Endodermal cell (in vitro differentiated cells): ENCODE results near the gene RNF11. TPM values are rescaled to one million over a fixed set of nuclear protein-coding genes. Genes with fewer than 3 reads are reported as not detected.
A peak's percentile ranks its signal among the peaks of the same experiment; 100 is the strongest.

Experiments
- DNase-seq: peaks from one replicate; pipeline ENCODE4 v3.0.0-alpha.2; 2017
- H3K27ac ChIP-seq: 2 replicates; pipeline ENCODE4 v1.5.1; 2013; ENCODE audit warnings: mild to moderate bottlenecking, low read depth, low read length, moderate library complexity
- H3K27me3 ChIP-seq: 2 replicates; pipeline ENCODE4 v1.6.1; 2013; ENCODE audit warnings: mild to moderate bottlenecking, low read length, moderate library complexity; ENCODE audit not compliant: insufficient read depth, control insufficient read depth, poor library complexity, severe bottlenecking
- H3K36me3 ChIP-seq: 2 replicates; pipeline ENCODE4 v1.7.0; 2013; ENCODE audit warnings: mild to moderate bottlenecking, low read length, moderate library complexity; ENCODE audit not compliant: control insufficient read depth, insufficient read depth
- H3K4me1 ChIP-seq: one replicate; pipeline ENCODE4 v1.7.0; 2013; ENCODE audit warnings: low read length; ENCODE audit not compliant: control insufficient read depth, insufficient read depth
- H3K4me3 ChIP-seq: 2 replicates; pipeline ENCODE4 v1.5.1; 2013; ENCODE audit warnings: mild to moderate bottlenecking, low read length, moderate library complexity
- H3K9ac ChIP-seq: 2 replicates; pipeline ENCODE4 v1.6.1; 2013; ENCODE audit warnings: mild to moderate bottlenecking, low read length, moderate library complexity; ENCODE audit not compliant: poor library complexity, severe bottlenecking; ENCODE audit errors: extremely low read depth
- H3K9me3 ChIP-seq: 2 replicates; pipeline ENCODE4 v1.6.1; 2013; ENCODE audit warnings: mild to moderate bottlenecking, low read length, moderate library complexity; ENCODE audit not compliant: control insufficient read depth
- H3K27ac Mint-ChIP-seq: 2 replicates; pipeline ENCODE4 v1.8.0; 2020; ENCODE audit warnings: mixed read lengths
- H3K27me3 Mint-ChIP-seq: 2 replicates; pipeline ENCODE4 v1.8.0; 2021; ENCODE audit warnings: mild to moderate bottlenecking, mixed read lengths; ENCODE audit not compliant: insufficient read depth
- H3K36me3 Mint-ChIP-seq: 2 replicates; pipeline ENCODE4 v1.8.0; 2020; ENCODE audit warnings: low read depth, mixed read lengths
- H3K4me1 Mint-ChIP-seq: 2 replicates; pipeline ENCODE4 v1.8.0; 2020; ENCODE audit warnings: mixed read lengths
- H3K4me3 Mint-ChIP-seq: 2 replicates; pipeline ENCODE4 v1.8.0; 2020; ENCODE audit warnings: mild to moderate bottlenecking, moderate library complexity, mixed read lengths
- H3K9me3 Mint-ChIP-seq: 2 replicates; pipeline ENCODE4 v1.8.0; 2020; ENCODE audit warnings: mild to moderate bottlenecking, mixed read lengths
- WGBS, 2 experiments: methylation state at CpG; one replicate each; pipeline versions ENCODE4 v1.1.5 to v1.1.7; 2013; ENCODE audit warnings: missing lambda C conversion rate in 2 of 2, mixed read lengths in 1 of 2; ENCODE audit not compliant: insufficient coverage in 1 of 2, insufficient read length in 1 of 2; 5-methylcytosine and 5-hydroxymethylcytosine counted together
- total RNA-seq, 2 donors: library from RNA; stranded (reverse); fragmentation: NEBNext Ultra II Directional in 1 of 2; extraction: Animal tissue kit (Norgen Biotek cat#: 25700) in 1 of 2; gene quantifications; 2 replicates in 1 of 2; 3 replicates in 1 of 2; pipeline ENCODE4 v1.2.1, GENCODE V29; 2021
- TF ChIP-seq, protein P1 (sequence below): fragments of 200-600 bp; sonication (generic); conservative IDR thresholded peaks from 2 replicates; pipeline ENCODE4 v1.5.0; 2021; ENCODE audit warnings: antibody characterized with exemption, mild to moderate bottlenecking

RNF11 gene
- total RNA-seq, 2 donors from 2014 or later: 84.1 to 103 TPM

DNA sequence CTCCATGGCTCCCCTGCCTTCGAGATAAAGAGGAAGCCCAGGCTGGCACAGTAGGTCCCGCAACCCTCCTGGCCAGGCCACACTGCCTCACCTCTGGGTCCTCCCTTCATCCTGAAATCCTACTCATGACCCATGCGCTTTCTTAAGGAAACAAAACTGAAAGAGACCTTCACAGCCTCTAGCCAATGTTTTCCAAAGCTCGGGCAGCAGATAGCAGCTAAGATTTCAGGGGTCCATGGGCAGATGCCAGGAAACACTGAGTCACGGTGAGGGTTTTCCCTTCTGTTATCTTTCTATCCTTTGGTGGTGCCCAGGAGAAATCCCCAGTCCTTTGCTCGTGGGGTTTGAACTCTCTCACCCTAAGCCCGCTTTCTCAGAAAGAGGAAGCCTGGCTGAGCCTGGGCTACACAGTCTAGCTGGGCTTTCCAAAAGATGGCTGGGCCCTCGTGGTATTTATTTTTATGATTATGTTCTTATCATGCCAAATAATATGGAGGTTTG lies 67.7 kb downstream of the RNF11 start:
- Histone ChIP-seq H3K9me3 (peaks cover 22% of the 10 kb centered on the region), H3K9ac (no peak overlapping the region), H3K27ac (no peak overlapping the region), H3K4me1 (peaks cover 9% of the 10 kb centered on the region), H3K4me3 (no peak overlapping the region), H3K36me3 (no peaks in the 10 kb centered on the region), H3K27me3 (no peaks in the 10 kb centered on the region)
- Mint-ChIP-seq H3K9me3 (peaks cover 21% of the 10 kb centered on the region), H3K27ac (no peak overlapping the region), H3K4me1 (peaks cover 10% of the 10 kb centered on the region), H3K27me3 (peaks cover 1% of the 10 kb centered on the region), H3K4me3 (no peak overlapping the region), H3K36me3 (peaks cover 15% of the 10 kb centered on the region)
- TF ChIP-seq, protein P1, sequence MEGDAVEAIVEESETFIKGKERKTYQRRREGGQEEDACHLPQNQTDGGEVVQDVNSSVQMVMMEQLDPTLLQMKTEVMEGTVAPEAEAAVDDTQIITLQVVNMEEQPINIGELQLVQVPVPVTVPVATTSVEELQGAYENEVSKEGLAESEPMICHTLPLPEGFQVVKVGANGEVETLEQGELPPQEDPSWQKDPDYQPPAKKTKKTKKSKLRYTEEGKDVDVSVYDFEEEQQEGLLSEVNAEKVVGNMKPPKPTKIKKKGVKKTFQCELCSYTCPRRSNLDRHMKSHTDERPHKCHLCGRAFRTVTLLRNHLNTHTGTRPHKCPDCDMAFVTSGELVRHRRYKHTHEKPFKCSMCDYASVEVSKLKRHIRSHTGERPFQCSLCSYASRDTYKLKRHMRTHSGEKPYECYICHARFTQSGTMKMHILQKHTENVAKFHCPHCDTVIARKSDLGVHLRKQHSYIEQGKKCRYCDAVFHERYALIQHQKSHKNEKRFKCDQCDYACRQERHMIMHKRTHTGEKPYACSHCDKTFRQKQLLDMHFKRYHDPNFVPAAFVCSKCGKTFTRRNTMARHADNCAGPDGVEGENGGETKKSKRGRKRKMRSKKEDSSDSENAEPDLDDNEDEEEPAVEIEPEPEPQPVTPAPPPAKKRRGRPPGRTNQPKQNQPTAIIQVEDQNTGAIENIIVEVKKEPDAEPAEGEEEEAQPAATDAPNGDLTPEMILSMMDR: no peak
- no peak for DNase-seq
- WGBS, 2 experiments: 90 to 96% methylated on average over 4 to 8 of the region's 8 CpGs

DNA sequence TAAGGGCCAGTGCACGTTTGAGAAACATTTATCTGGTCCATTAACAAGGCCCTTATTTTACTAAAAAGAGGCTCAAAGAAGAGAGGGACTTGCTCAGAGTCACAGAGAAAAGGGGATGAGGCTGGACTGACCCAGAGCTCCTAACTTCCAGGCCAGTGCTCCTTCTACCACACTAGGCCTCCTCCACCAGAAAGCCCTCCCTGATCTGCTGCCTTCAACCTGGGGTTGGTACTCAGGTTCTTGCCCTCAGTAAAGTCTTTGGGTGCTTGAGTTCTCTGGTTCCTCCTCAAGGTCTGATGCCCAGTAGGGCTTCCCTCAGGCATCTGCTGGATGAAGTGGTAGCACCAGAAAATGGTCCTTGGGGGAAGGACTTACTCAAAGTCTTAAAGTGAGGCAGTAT lies 68.3 kb downstream of the RNF11 start:
- 86 to 100% methylated on average over 1 of the region's 1 CpG for WGBS, 2 experiments
- H3K4me1 ChIP-seq: peaks cover 9% of the 10 kb centered on the region
- H3K27ac Mint-ChIP-seq: no peak overlapping the region
- no peaks in the 10 kb centered on the region for H3K36me3 ChIP-seq
- no peak for DNase-seq
- H3K36me3 Mint-ChIP-seq: peaks cover 13% of the 10 kb centered on the region
- H3K4me1 Mint-ChIP-seq: peaks cover 10% of the 10 kb centered on the region
- peaks cover 15% of the 10 kb centered on the region for H3K9me3 Mint-ChIP-seq
- H3K4me3 Mint-ChIP-seq: no peak overlapping the region
- H3K4me3 ChIP-seq: no peak overlapping the region
- H3K9ac ChIP-seq: no peak overlapping the region
- H3K9me3 ChIP-seq: peaks cover 16% of the 10 kb centered on the region
- H3K27me3 Mint-ChIP-seq: no peaks in the 10 kb centered on the region
- TF ChIP-seq, protein P1: no peak
- H3K27ac ChIP-seq: no peak overlapping the region
- H3K27me3 ChIP-seq: no peaks in the 10 kb centered on the region

DNA sequence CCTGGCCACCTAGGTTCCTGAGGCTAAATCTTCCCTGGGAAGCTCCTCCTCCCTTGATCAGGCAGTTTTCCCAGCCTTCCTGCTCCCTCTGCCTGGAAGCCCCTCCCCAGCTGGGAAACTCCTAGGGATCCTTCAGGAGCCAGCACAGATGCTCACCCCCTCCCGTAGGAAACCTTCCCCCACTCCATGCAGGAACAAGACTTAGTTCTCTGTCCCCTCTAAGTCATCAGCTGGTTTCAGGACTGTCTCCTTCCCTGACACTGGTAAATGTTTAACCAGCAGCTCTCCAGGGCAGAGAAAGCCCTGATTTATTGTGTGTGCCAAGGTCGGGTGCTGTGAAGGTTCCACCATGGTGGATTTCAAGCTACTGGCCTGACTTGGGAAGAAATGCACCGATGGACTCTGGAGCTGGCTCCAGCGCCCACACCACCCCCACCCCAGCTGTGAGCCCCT lies 69.3 kb downstream of the RNF11 start:
- WGBS, 2 experiments: 75 to 84% methylated on average over 2 to 4 of the region's 4 CpGs
- no peak overlapping the region for H3K9ac ChIP-seq
- Mint-ChIP-seq H3K4me1 (peaks cover 10% of the 10 kb centered on the region), H3K36me3 (peaks cover 6% of the 10 kb centered on the region), H3K27me3 (no peaks in the 10 kb centered on the region), H3K4me3 (no peak overlapping the region), H3K9me3 (peaks cover 5% of the 10 kb centered on the region), H3K27ac (no peak overlapping the region)
- TF ChIP-seq, protein P1: no peak
- peaks cover 6% of the 10 kb centered on the region for H3K9me3 ChIP-seq
- peak; percentile 53 for DNase-seq
- no peaks in the 10 kb centered on the region for H3K36me3 ChIP-seq
- no peaks in the 10 kb centered on the region for H3K27me3 ChIP-seq
- no peak overlapping the region for H3K27ac ChIP-seq
- peaks cover 9% of the 10 kb centered on the region for H3K4me1 ChIP-seq
- no peak overlapping the region for H3K4me3 ChIP-seq
